Parathyroid adenoma (tissue), 2 donors: ENCODE results near the gene IFNE.

Experiments
- H2AFZ ChIP-seq: fragments of 300-600 bp; sonication (generic); one replicate; pipeline ENCODE4 v1.7.0; 2017; ENCODE audit warnings: antibody characterized with exemption, mild to moderate bottlenecking
- H3K27ac ChIP-seq: fragments of 300-600 bp; sonication (generic); one replicate; pipeline ENCODE4 v1.7.0; 2017
- H3K27me3 ChIP-seq: fragments of 300-600 bp; sonication (generic); one replicate; pipeline ENCODE4 v1.7.0; 2017; ENCODE audit warnings: low read length; ENCODE audit not compliant: control insufficient read depth, insufficient read depth
- H3K36me3 ChIP-seq: fragments of 300-600 bp; sonication (generic); one replicate; pipeline ENCODE4 v1.7.0; 2017; ENCODE audit warnings: low read length; ENCODE audit not compliant: control insufficient read depth, insufficient read depth
- H3K4me1 ChIP-seq: fragments of 300-600 bp; sonication (generic); one replicate; pipeline ENCODE4 v1.7.0; 2017; ENCODE audit warnings: control low read depth
- H3K4me2 ChIP-seq: fragments of 300-600 bp; sonication (generic); one replicate; pipeline ENCODE4 v1.7.0; 2017; ENCODE audit warnings: low read length
- H3K4me3 ChIP-seq: fragments of 300-600 bp; sonication (generic); one replicate; pipeline ENCODE4 v1.7.0; 2017; ENCODE audit warnings: low read depth, low read length
- H3K79me2 ChIP-seq: fragments of 300-600 bp; sonication (generic); one replicate; pipeline ENCODE4 v1.7.0; 2017; ENCODE audit warnings: control low read depth
- H3K9ac ChIP-seq: fragments of 300-600 bp; sonication (generic); one replicate; pipeline ENCODE4 v1.7.0; 2017; ENCODE audit warnings: mild to moderate bottlenecking
- H3K9me3 ChIP-seq: fragments of 300-600 bp; sonication (generic); one replicate; pipeline ENCODE4 v1.7.0; 2017; ENCODE audit warnings: low read length; ENCODE audit not compliant: control insufficient read depth
- CTCF ChIP-seq: fragments of 300-600 bp; sonication (generic); IDR thresholded peaks from one replicate; pipeline ENCODE4 v1.7.0; 2017; ENCODE audit warnings: antibody characterized with exemption, mild to moderate bottlenecking
- donor health status: primary hyperparathyroidism.

Gene IFNE

GRCh38 chr9:21482213-21482612, at the start of gene IFNE:
TSS of gene IFNE (minus strand) at chr9:21482313. CDS start at chr9:21481694, 619 bp downstream.
- H3K4me3 ChIP-seq: no peak within 1 kb of the TSS
- no peaks in the 10 kb centered on the region for H3K4me1 ChIP-seq
- TF ChIP-seq CTCF: no peak
- no peak within 1 kb of the TSS for H3K9ac ChIP-seq
- H3K36me3 ChIP-seq: no peaks in the 10 kb centered on the region
- no peaks in the 10 kb centered on the region for H3K79me2 ChIP-seq
- H3K4me2 ChIP-seq: no peak within 1 kb of the TSS
- no peaks in the 10 kb centered on the region for H3K9me3 ChIP-seq
- H3K27me3 ChIP-seq: no peaks in the 10 kb centered on the region
- H2AFZ ChIP-seq: no peak within 1 kb of the TSS
- H3K27ac ChIP-seq: no peak within 1 kb of the TSS

- H3K36me3 ChIP-seq: no peaks in the 10 kb centered on the region
- no peaks in the 10 kb centered on the region for H3K27me3 ChIP-seq
- no peak overlapping the region for H3K9ac ChIP-seq
- H3K4me1 ChIP-seq: no peaks in the 10 kb centered on the region
- no peaks in the 10 kb centered on the region for H3K9me3 ChIP-seq
- H2AFZ ChIP-seq: no peak overlapping the region
- H3K4me3 ChIP-seq: no peak overlapping the region
- no peak overlapping the region for H3K27ac ChIP-seq
- no peaks in the 10 kb centered on the region for H3K79me2 ChIP-seq
- TF ChIP-seq CTCF: no peak
- H3K4me2 ChIP-seq: no peak overlapping the region
Observed at GRCh38 chr9:21528123-21528808, 46.2 kb upstream of the IFNE start.

GRCh38 chr9:21527579-21527978, 45.5 kb upstream of the IFNE start:
- no peaks in the 10 kb centered on the region for H3K4me1 ChIP-seq
- no peak overlapping the region for H3K9ac ChIP-seq
- H2AFZ ChIP-seq: no peak overlapping the region
- no peak overlapping the region for H3K4me2 ChIP-seq
- no peak overlapping the region for H3K27ac ChIP-seq
- no peak for TF ChIP-seq CTCF
- no peaks in the 10 kb centered on the region for H3K36me3 ChIP-seq
- H3K9me3 ChIP-seq: no peaks in the 10 kb centered on the region
- no peak overlapping the region for H3K4me3 ChIP-seq
- H3K27me3 ChIP-seq: no peaks in the 10 kb centered on the region
- no peaks in the 10 kb centered on the region for H3K79me2 ChIP-seq

- Histone ChIP-seq H3K79me2 (no peaks in the 10 kb centered on the region), H3K9me3 (no peaks in the 10 kb centered on the region), H2AFZ (no peak overlapping the region), H3K27ac (no peak overlapping the region), H3K36me3 (no peaks in the 10 kb centered on the region), H3K4me1 (no peaks in the 10 kb centered on the region), H3K4me2 (no peak overlapping the region), H3K9ac (no peak overlapping the region), H3K4me3 (no peak overlapping the region), H3K27me3 (no peaks in the 10 kb centered on the region)
- no peak for TF ChIP-seq CTCF
Observed at GRCh38 chr9:21525174-21525573, 43.1 kb upstream of the IFNE start.
